ENCODE data around the gene DGKG.

DNA sequence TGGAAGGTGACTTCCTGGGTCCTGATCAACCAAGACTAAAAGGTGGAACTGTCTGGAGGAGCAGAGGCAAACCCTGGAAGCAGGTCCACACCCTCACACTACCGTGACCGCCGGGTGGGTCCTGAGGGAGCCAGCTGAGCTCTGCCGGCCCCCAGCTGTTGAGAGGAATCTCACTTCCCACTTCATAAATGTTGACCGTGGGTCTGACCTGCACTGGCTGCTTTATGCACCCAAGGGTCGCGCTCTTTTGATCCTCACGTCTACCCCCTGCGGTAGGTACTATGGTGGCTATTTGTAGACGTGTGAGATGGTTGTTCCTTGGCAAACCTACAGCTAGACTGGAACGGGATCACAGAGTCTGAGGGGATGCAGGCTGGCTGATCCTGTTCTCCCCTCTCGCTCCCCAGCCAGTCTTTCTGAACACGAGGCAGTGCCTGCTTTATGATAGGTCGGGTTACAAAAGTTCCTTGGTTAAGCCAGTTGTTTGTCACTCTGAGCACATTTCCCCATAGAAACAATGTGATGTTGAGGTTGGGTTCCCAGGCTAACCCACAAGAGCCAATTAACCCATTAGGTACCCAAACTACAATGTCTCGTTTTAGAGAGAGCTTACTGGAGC is 140.2 kb downstream of the DGKG start:
- TF ChIP-seq CTCF (IDR thresholded peaks at IDR 0.05) (no peak), POLR2AphosphoS5 (IDR thresholded peaks at IDR 0.05; ENCODE audit: low read depth, low read length) (no peak), TCF12 (IDR thresholded peaks at IDR 0.05) (no peak), SMC3 (IDR thresholded peaks at IDR 0.05; ENCODE audit: low read depth, low read length) (no peak)
- TF ChIP-seq, protein P1, sequence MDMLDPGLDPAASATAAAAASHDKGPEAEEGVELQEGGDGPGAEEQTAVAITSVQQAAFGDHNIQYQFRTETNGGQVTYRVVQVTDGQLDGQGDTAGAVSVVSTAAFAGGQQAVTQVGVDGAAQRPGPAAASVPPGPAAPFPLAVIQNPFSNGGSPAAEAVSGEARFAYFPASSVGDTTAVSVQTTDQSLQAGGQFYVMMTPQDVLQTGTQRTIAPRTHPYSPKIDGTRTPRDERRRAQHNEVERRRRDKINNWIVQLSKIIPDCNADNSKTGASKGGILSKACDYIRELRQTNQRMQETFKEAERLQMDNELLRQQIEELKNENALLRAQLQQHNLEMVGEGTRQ (IDR thresholded peaks at IDR 0.05; ENCODE audit: borderline replicate concordance, low read depth, low read length) = no peak
